K562 (cell line): ENCODE results near the gene NAV2. TPM values are rescaled to one million over a fixed set of nuclear protein-coding genes. Genes with fewer than 3 reads are reported as not detected.

Experiments used
- ARNT ChIP-seq, 2 experiments: fragments of 450-650 bp; IDR thresholded peaks; 2 replicates each; pipeline ENCODE4 v1.6.1; 2016; ENCODE audit warnings: mild to moderate bottlenecking in 1 of 2
- ATF7 ChIP-seq: fragments of 450-650 bp; IDR thresholded peaks from 2 replicates; pipeline ENCODE4 v1.7.1; 2014; ENCODE audit warnings: mild to moderate bottlenecking, moderate library complexity
- CREM ChIP-seq: IDR thresholded peaks from 2 replicates; pipeline ENCODE4 v1.6.1; 2014; ENCODE audit warnings: antibody characterized with exemption, low read depth
- CXXC5 ChIP-seq: fragments of 250-450 bp; sonication (Bioruptor Pico); IDR thresholded peaks from 2 replicates; pipeline ENCODE4 v1.8.0; 2022; ENCODE audit warnings: inconsistent platforms, mild to moderate bottlenecking, moderate library complexity
- EP300 ChIP-seq: IDR thresholded peaks from 2 replicates; pipeline ENCODE4 v1.6.1; 2012; ENCODE audit warnings: low read length, improper control_type of control experiment
- HEY1 ChIP-seq: fragments of 250-450 bp; sonication (Bioruptor Pico); IDR thresholded peaks from 2 replicates; pipeline ENCODE4 v1.5.0; 2020; ENCODE audit warnings: mild to moderate bottlenecking, moderate library complexity, borderline replicate concordance
- HNRNPK ChIP-seq: fragments of 200-400 bp; formaldehyde crosslinking; IDR thresholded peaks from one replicate; pipeline ENCODE4 v1.6.1; 2018; ENCODE audit warnings: mild to moderate bottlenecking, low read depth, low read length; ENCODE audit not compliant: poor library complexity, severe bottlenecking
- LEF1 ChIP-seq: fragments of 450-650 bp; IDR thresholded peaks from 2 replicates; pipeline ENCODE4 v1.6.1; 2016; ENCODE audit warnings: mild to moderate bottlenecking
- MECOM ChIP-seq: fragments of 250-450 bp; sonication (Bioruptor Pico); IDR thresholded peaks from 2 replicates; pipeline ENCODE4 v1.8.0; 2022; ENCODE audit warnings: inconsistent platforms
- MYNN ChIP-seq, 2 experiments: sonication (generic); formaldehyde crosslinking in 1 of 2; IDR thresholded peaks; 2 replicates each; pipeline versions ENCODE4 v1.5.0 to v1.6.1; 2016 to 2020; ENCODE audit warnings: antibody characterized with exemption in 1 of 2, missing genetic modification reagents in 1 of 2
- NR1H2 ChIP-seq: sonication (generic); formaldehyde crosslinking; IDR thresholded peaks from 2 replicates; pipeline ENCODE4 v1.4.0; 2020; ENCODE audit warnings: mild to moderate bottlenecking, missing genetic modification reagents
- RBM14 ChIP-seq: fragments of 200-400 bp; formaldehyde crosslinking; IDR thresholded peaks from 2 replicates; pipeline ENCODE4 v1.6.1; 2018; ENCODE audit warnings: low read depth, mild to moderate bottlenecking, low read length, moderate library complexity, borderline replicate concordance; ENCODE audit not compliant: insufficient read depth
- ZMIZ1 ChIP-seq, 2 experiments: fragments of 150-350 bp in 1 of 2; IDR thresholded peaks; 2 replicates each; pipeline ENCODE4 v1.6.1; 2012 to 2016; ENCODE audit warnings: low read depth in 2 of 2, low read length in 2 of 2, mild to moderate bottlenecking in 1 of 2, moderate library complexity in 1 of 2
- ZNF124 ChIP-seq: sonication (generic); formaldehyde crosslinking; IDR thresholded peaks from 2 replicates; pipeline ENCODE4 v1.8.1; 2022; ENCODE audit warnings: missing genetic modification reagents
- ZNF24 ChIP-seq: fragments of 450-650 bp; IDR thresholded peaks from 2 replicates; pipeline ENCODE4 v1.6.1; 2016
- ZNF318 ChIP-seq, 2 experiments: fragments of 450-650 bp; IDR thresholded peaks; 2 replicates each; pipeline ENCODE4 v1.6.1; 2016; ENCODE audit warnings: mild to moderate bottlenecking in 2 of 2, borderline replicate concordance in 1 of 2, low read depth in 1 of 2, moderate library complexity in 1 of 2
- ZNF785 ChIP-seq: fragments of 250-450 bp; sonication (Bioruptor Pico); IDR thresholded peaks from 2 replicates; pipeline ENCODE4 v1.4.0; 2020; ENCODE audit warnings: mild to moderate bottlenecking
- polyA plus RNA-seq, 8 experiments: library from polyadenylated mRNA; depleted of rRNA in 4 of 8; stranded (reverse) in 5 of 8; unstranded in 3 of 8; fragments of >200 nt; fragmentation: Nextera tagmentation in 2 of 8; fragmentation: Illumina TruSeq in 1 of 8; extraction: Ambion mirVana in 2 of 8; extraction: Trizol in 1 of 8; gene quantifications; 2 replicates each; pipeline versions ENCODE4 v1.2.1 to v1.2.3, GENCODE V29; 2011 to 2014; ENCODE audit warnings: inconsistent platforms in 1 of 8, missing spikeins in 1 of 8
- total RNA-seq, 7 experiments: library from RNA; depleted of rRNA in 6 of 7; stranded (reverse); fragments of >200 nt in 6 of 7; fragmentation: Illumina TruSeq in 2 of 7; extraction: Trizol in 2 of 7; gene quantifications; 2 replicates each; pipeline versions ENCODE4 v1.2.1 to v1.2.3, GENCODE V29; 2011 to 2021; ENCODE audit warnings: low replicate concordance in 1 of 7

Gene NAV2
- total and polyA plus RNA-seq, 9 of the 15 experiments (the other 6 are each of a cell fraction or from before 2014, with no cell fraction given): 0.03 to 0.35 (median 0.05) TPM

- no peak for TF ChIP-seq ZNF318 (IDR thresholded peaks at IDR 0.05; ENCODE audit: borderline replicate concordance in 1 of 2, low read depth in 1 of 2)
- peak; percentile 33 for TF ChIP-seq CXXC5 (CRISPR knock-in tag)
- TF ChIP-seq RBM14: no peak
- peak; percentile 34; the same call in 1 of the 2 replicates for TF ChIP-seq ZNF24
- TF ChIP-seq HNRNPK: no peak
- TF ChIP-seq CREM: peak; percentile 61
- TF ChIP-seq LEF1: no peak
- peak; percentile 66; the same call in 1 of the 2 replicates for TF ChIP-seq MECOM
- 0 out of 4 replicates have a peak, but pooled peaks of 1 of the 2 experiments have one; percentile 45 for TF ChIP-seq ARNT (IDR thresholded peaks at IDR 0.05)
- TF ChIP-seq HEY1 (CRISPR knock-in tag): no peak
- no peak for TF ChIP-seq ZNF785 (CRISPR knock-in tag)
- TF ChIP-seq ZNF124 (CRISPR knock-in tag): no peak
- TF ChIP-seq ATF7: 0 out of 2 replicates have a peak, but pooled peaks have one; percentile 15
- peak in 1 of 2 experiments; percentile 66; a peak in 1 of 4 replicates for TF ChIP-seq ZMIZ1 (IDR thresholded peaks at IDR 0.05; ENCODE audit: low read depth in 2 of 2, low read length in 2 of 2)
- TF ChIP-seq NR1H2 (CRISPR knock-in tag): no peak
- peak; percentile 93; the same call in 1 of the 2 replicates for TF ChIP-seq EP300
- TF ChIP-seq MYNN (IDR thresholded peaks at IDR 0.05): peak; percentile 76
- no peak for TF ChIP-seq MYNN (CRISPR knock-in tag; IDR thresholded peaks at IDR 0.05)
These were observed 367.5 kb downstream of the NAV2 start (continued) for GRCh38 chr11:20080032-20080685.
